Measurements from ENCODE around the gene CTNNA3. TPM values are rescaled to one million over a fixed set of nuclear protein-coding genes. Genes with fewer than 3 reads are reported as not detected.

CTNNA3 gene
- total RNA-seq, 1 experiment from 2014 or later, result 0.85 TPM

GRCh38 chr10:66246177-66246576, 1449.8 kb downstream of the CTNNA3 start:
- CTCF ChIA-PET, result no interaction called here
- H3K27me3 ChIP-seq (ENCODE audit: control insufficient read depth, insufficient read depth, low read length), result no peaks in the 10 kb centered on the region
- TF ChIP-seq CTCF (IDR thresholded peaks at IDR 0.05) (no peak), POLR2AphosphoS5 (IDR thresholded peaks at IDR 0.05; ENCODE audit: low read depth, low read length) (no peak), TCF7L2 (IDR thresholded peaks at IDR 0.05; ENCODE audit: low read depth, low read length) (no peak), SIN3A (IDR thresholded peaks at IDR 0.05; ENCODE audit: borderline replicate concordance, insufficient read depth, low read depth, low read length) (no peak), REST (IDR thresholded peaks at IDR 0.05; ENCODE audit: insufficient read depth in 1 of 2, low read depth in 2 of 2, low read length in 1 of 2) (no peak)
- H3K36me3 ChIP-seq (ENCODE audit: control insufficient read depth, insufficient read depth, low read length), result no peaks in the 10 kb centered on the region
- no peak for ATAC-seq
- POLR2A ChIA-PET, result no interaction called here
- no peak for DNase-seq (ENCODE audit: low read depth, low spot score)
- in situ Hi-C loops (cut with HindIII; ENCODE audit: low pct_unique_long_range_greater_than_20kb, low sequenced_read_pairs) (no loop called here), intact Hi-C loops (cut with micrococcal nuclease; ENCODE audit: unreplicated experiment) (no loop called here)
- H3K9me3 ChIP-seq (ENCODE audit: control insufficient read depth, insufficient read depth, low read depth, low read length), result no peaks in the 10 kb centered on the region
- BruUV-seq (replicated peaks), result no TSS peak
- no peak overlapping the region for H3K27ac ChIP-seq (ENCODE audit: low read length)
- no peaks in the 10 kb centered on the region for H3K4me1 ChIP-seq (ENCODE audit: control insufficient read depth, insufficient read depth, low read length)
- no peak overlapping the region for H3K4me3 ChIP-seq (ENCODE audit: low read depth in 2 of 2, low read length in 2 of 2)

GRCh38 chr10:66244953-66245352, 1451.0 kb downstream of the CTNNA3 start:
- Histone ChIP-seq H3K27ac (ENCODE audit: low read length) (no peak overlapping the region), H3K27me3 (ENCODE audit: control insufficient read depth, insufficient read depth, low read length) (no peaks in the 10 kb centered on the region), H3K4me1 (ENCODE audit: control insufficient read depth, insufficient read depth, low read length) (no peaks in the 10 kb centered on the region), H3K36me3 (ENCODE audit: control insufficient read depth, insufficient read depth, low read length) (no peaks in the 10 kb centered on the region), H3K9me3 (ENCODE audit: control insufficient read depth, insufficient read depth, low read depth, low read length) (no peaks in the 10 kb centered on the region), H3K4me3 (ENCODE audit: low read depth in 2 of 2, low read length in 2 of 2) (no peak overlapping the region)
- no peak for TF ChIP-seq SIN3A (IDR thresholded peaks at IDR 0.05; ENCODE audit: borderline replicate concordance, insufficient read depth, low read depth, low read length)
- no peak for TF ChIP-seq POLR2AphosphoS5 (IDR thresholded peaks at IDR 0.05; ENCODE audit: low read depth, low read length)
- no peak for TF ChIP-seq TCF7L2 (IDR thresholded peaks at IDR 0.05; ENCODE audit: low read depth, low read length)
- no peak for TF ChIP-seq REST (IDR thresholded peaks at IDR 0.05; ENCODE audit: insufficient read depth in 1 of 2, low read depth in 2 of 2, low read length in 1 of 2)
- TF ChIP-seq CTCF (IDR thresholded peaks at IDR 0.05), result no peak
- no TSS peak for BruUV-seq (replicated peaks)
- DNase-seq (ENCODE audit: low read depth, low spot score), result no peak
- POLR2A ChIA-PET, result no interaction called here
- intact Hi-C loops (cut with micrococcal nuclease; ENCODE audit: unreplicated experiment), result no loop called here
- CTCF ChIA-PET, result no interaction called here
- in situ Hi-C loops (cut with HindIII; ENCODE audit: low pct_unique_long_range_greater_than_20kb, low sequenced_read_pairs), result no loop called here
- no peak for ATAC-seq
